Endothelial cell of umbilical vein (primary cell): Measurements from ENCODE around the gene AGL. TPM values are rescaled to one million over a fixed set of nuclear protein-coding genes. Genes with fewer than 3 reads are reported as not detected.

Experiments used
- BruUV-seq: library from RNA; stranded (reverse); fragments of 400-500 nt; replicated peaks from 2 replicates; lab custom pipeline; 2021; lab: Mats Ljungman, UMichigan
- CTCF ChIA-PET: fragments of 300-600, 350-600 bp; sonication (Branson Sonifier 250); formaldehyde crosslinking; loops from one replicate; lab custom pipeline; 2021; ENCODE audit warnings: antibody characterized with exemption, inconsistent platforms; lab: Charles Lee
- POLR2A ChIA-PET: fragments of 300-600, 350-600 bp; sonication (Branson Sonifier 250); formaldehyde crosslinking; loops from one replicate; lab custom pipeline; 2021; ENCODE audit warnings: antibody characterized with exemption, inconsistent platforms; lab: Charles Lee
- DNase-seq: peaks from one replicate; pipeline ENCODE4 v3.0.0-alpha.2; 2011; ENCODE audit warnings: low read depth, low spot score
- FAIRE-seq: peaks from 2 replicates; lab custom pipeline; 2011; peaks lifted over from hg19 to GRCh38; lab: Jason Lieb, UNC
- H2AFZ ChIP-seq: 2 replicates; pipeline ENCODE4 v1.6.0; 2012; ENCODE audit warnings: low read depth, low read length, control low read depth, inconsistent platforms
- H3K27ac ChIP-seq: 2 replicates; pipeline ENCODE4 v1.5.1; 2011; ENCODE audit warnings: low read depth, mild to moderate bottlenecking, control low read depth, low read length, moderate library complexity; ENCODE audit not compliant: insufficient read depth
- H3K27me3 ChIP-seq, 2 experiments: 2 replicates each; pipeline versions ENCODE4 v1.6.0 to v1.6.1; 2011; ENCODE audit warnings: low read length in 2 of 2, mixed read lengths in 1 of 2; ENCODE audit not compliant: control insufficient read depth in 2 of 2, insufficient read depth in 2 of 2
- H3K36me3 ChIP-seq, 2 experiments: 2 replicates in 1 of 2; 3 replicates in 1 of 2; pipeline ENCODE4 v1.5.1; 2011; ENCODE audit warnings: low read length in 2 of 2, mild to moderate bottlenecking in 1 of 2, moderate library complexity in 1 of 2; ENCODE audit not compliant: control insufficient read depth in 2 of 2, insufficient read depth in 2 of 2; ENCODE audit errors: extremely low read depth in 1 of 2
- H3K4me1 ChIP-seq: 3 replicates; pipeline ENCODE4 v1.5.1; 2011; ENCODE audit warnings: mild to moderate bottlenecking, low read length; ENCODE audit not compliant: control insufficient read depth, insufficient read depth; ENCODE audit errors: extremely low read depth
- H3K4me2 ChIP-seq: 2 replicates; pipeline ENCODE4 v1.6.1; 2011; ENCODE audit warnings: low read length, control low read depth, mixed read lengths; ENCODE audit not compliant: insufficient read depth
- H3K4me3 ChIP-seq, 3 experiments: fragments of 200-600 bp in 1 of 3; sonication (generic), shearing (Covaris generic) in 1 of 3; replicated peaks in 1 of 3; 2 replicates each; pipeline ENCODE4 v1.5.1; 2011 to 2016; ENCODE audit warnings: control low read depth in 3 of 3, low read length in 3 of 3, mild to moderate bottlenecking in 2 of 3, inconsistent platforms in 1 of 3, low read depth in 1 of 3, moderate library complexity in 1 of 3; ENCODE audit not compliant: insufficient read depth in 1 of 3
- H3K79me2 ChIP-seq: 2 replicates; pipeline ENCODE4 v1.6.0; 2012; ENCODE audit warnings: low read length, inconsistent platforms; ENCODE audit not compliant: control insufficient read depth, insufficient read depth
- H3K9ac ChIP-seq: replicated peaks from 2 replicates; pipeline ENCODE3; 2011; ENCODE audit warnings: low read length, control low read depth; ENCODE audit not compliant: insufficient read depth; ENCODE audit errors: extremely low read depth
- H3K9me1 ChIP-seq: replicated peaks from 3 replicates; pipeline ENCODE4 v1.6.0; 2011; ENCODE audit warnings: mild to moderate bottlenecking, low read length; ENCODE audit not compliant: control insufficient read depth, insufficient read depth; ENCODE audit errors: extremely low read depth
- H3K9me3 ChIP-seq: replicated peaks from 2 replicates; pipeline ENCODE4 v1.5.1; 2012; ENCODE audit warnings: low read length, inconsistent platforms; ENCODE audit not compliant: control insufficient read depth, insufficient read depth
- H4K20me1 ChIP-seq: replicated peaks from 2 replicates; pipeline ENCODE3; 2011; ENCODE audit warnings: mild to moderate bottlenecking, low read length; ENCODE audit not compliant: control insufficient read depth, insufficient read depth; ENCODE audit errors: extremely low read depth
- EZH2 ChIP-seq: IDR thresholded peaks from 2 replicates; pipeline ENCODE4 v1.6.1; 2012; ENCODE audit warnings: borderline replicate concordance, low read depth, mild to moderate bottlenecking, moderate library complexity, low read length, inconsistent platforms; ENCODE audit not compliant: severe bottlenecking
- FOS ChIP-seq: IDR thresholded peaks from 2 replicates; pipeline ENCODE4 v1.6.1; 2011; ENCODE audit warnings: mild to moderate bottlenecking, low read length, moderate library complexity, borderline replicate concordance; ENCODE audit not compliant: insufficient read depth
- GATA2 ChIP-seq: IDR thresholded peaks from 2 replicates; pipeline ENCODE4 v1.7.0; 2011; ENCODE audit warnings: low read depth, mild to moderate bottlenecking, moderate library complexity, mixed read lengths, low read length; ENCODE audit not compliant: insufficient read length, insufficient read depth
- JUN ChIP-seq: IDR thresholded peaks from 2 replicates; pipeline ENCODE4 v1.6.1; 2011; ENCODE audit warnings: borderline replicate concordance, low read depth; ENCODE audit not compliant: insufficient read length, insufficient read depth
- MYC ChIP-seq: IDR thresholded peaks from one replicate; pipeline ENCODE4 v1.6.1; 2011; ENCODE audit warnings: mild to moderate bottlenecking, low read depth, low read length
- POLR2A ChIP-seq: IDR thresholded peaks from 2 replicates; pipeline ENCODE4 v1.6.1; 2012; ENCODE audit warnings: low read depth, mild to moderate bottlenecking, control low read depth, low read length
- POLR2AphosphoS5 ChIP-seq: IDR thresholded peaks from 2 replicates; pipeline ENCODE4 v1.6.1; 2012; ENCODE audit warnings: low read depth, mild to moderate bottlenecking, control low read depth, low read length, moderate library complexity; ENCODE audit not compliant: insufficient read depth
- dilution Hi-C: fragments of 300-500 bp; cut with MboI; formaldehyde crosslinking; loops from one replicate; pipeline ENCODE4 v1.15.0; 2019; ENCODE audit warnings: low sequenced_read_pairs; ENCODE audit not compliant: extremely low pct_ligation_motif_present
- intact Hi-C: fragments of 100-400 bp; cut with micrococcal nuclease; formaldehyde crosslinking; loops from one replicate; pipeline ENCODE4 v1.10.0; 2022
- polyA plus RNA-seq, 4 experiments: library from polyadenylated mRNA; depleted of rRNA in 3 of 4; stranded (reverse) in 3 of 4; unstranded in 1 of 4; fragments of >200 nt; gene quantifications; 2 replicates each; pipeline versions ENCODE4 v1.2.1 to v1.2.3, GENCODE V29; 2011 to 2012; ENCODE audit warnings: missing spikeins in 1 of 4
- total RNA-seq: library from RNA; stranded (reverse); gene quantifications from 2 replicates; pipeline ENCODE4 v1.2.3, GENCODE V29; 2021
- TF ChIP-seq, protein P1 (sequence below), 2 donors: IDR thresholded peaks; 1 replicate in 1 of 2; 2 replicates in 1 of 2; pipeline ENCODE4 v1.5.1; 2011; ENCODE audit warnings: low read length in 2 of 2, mild to moderate bottlenecking in 2 of 2, moderate library complexity in 2 of 2, control low read depth in 1 of 2, inconsistent platforms in 1 of 2, low read depth in 1 of 2; ENCODE audit not compliant: insufficient read depth in 1 of 2; ENCODE audit errors: extremely low read depth in 1 of 2
- TF ChIP-seq, protein P2 (sequence below): IDR thresholded peaks from 2 replicates; pipeline ENCODE4 v1.6.1; 2011; ENCODE audit not compliant: insufficient read depth, insufficient read length

Gene AGL
- total and polyA plus RNA-seq, 2 donors (not counting 3 experiments of a cell fraction or from before 2014, with no cell fraction given), result 1.5 to 10.7 TPM

DNA sequence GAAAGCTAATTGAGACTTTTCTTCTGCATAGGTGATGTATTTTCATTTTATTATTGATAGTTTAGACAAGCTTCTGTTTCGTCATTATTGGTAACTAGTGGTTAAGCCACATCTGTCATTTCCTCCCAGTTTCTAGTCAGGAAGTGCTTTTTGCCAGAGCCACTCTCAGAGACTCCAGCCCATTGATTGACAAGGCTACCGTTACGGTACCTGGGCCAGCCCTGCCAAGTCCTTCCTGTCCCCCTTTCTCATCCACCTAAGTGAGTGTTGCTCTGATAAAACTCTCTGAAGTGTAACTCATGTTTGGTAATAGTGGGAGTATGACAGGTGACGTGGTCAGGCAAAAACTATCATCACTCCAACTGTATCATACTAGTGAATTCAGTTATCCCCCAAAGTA lies 29.6 kb upstream of the AGL start:
- no peaks in the 10 kb centered on the region for H3K9me3 ChIP-seq

More for the DNA sequence above, 29.6 kb upstream of the AGL start:
- dilution Hi-C loops, result no loop called here
- BruUV-seq, result no TSS peak
- ChIA-PET CTCF (interaction anchor here (1.4 kb wide), 1 partner anchor 639 kb away, joined by 3 read pairs; no protein-coding TSS in a partner anchor), POLR2A (no interaction called here)
- Histone ChIP-seq H4K20me1 (no peaks in the 10 kb centered on the region), H3K4me3 (no peak overlapping the region), H3K4me2 (no peak overlapping the region), H3K9ac (no peak overlapping the region), H3K9me1 (no peaks in the 10 kb centered on the region), H3K27me3 (no peaks in the 10 kb centered on the region), H3K36me3 (no peaks in the 10 kb centered on the region), H3K4me1 (no peaks in the 10 kb centered on the region), H2AFZ (peak overlapping the region; percentile 55), H3K27ac (no peak overlapping the region), H3K79me2 (no peaks in the 10 kb centered on the region)
- intact Hi-C loops, result no loop called here
- no peak for DNase-seq
- TF ChIP-seq GATA2 (no peak), POLR2A (no peak), JUN (no peak), FOS (no peak), EZH2 (no peak), MYC (no peak), POLR2AphosphoS5 (no peak)
- TF ChIP-seq, protein P1, sequence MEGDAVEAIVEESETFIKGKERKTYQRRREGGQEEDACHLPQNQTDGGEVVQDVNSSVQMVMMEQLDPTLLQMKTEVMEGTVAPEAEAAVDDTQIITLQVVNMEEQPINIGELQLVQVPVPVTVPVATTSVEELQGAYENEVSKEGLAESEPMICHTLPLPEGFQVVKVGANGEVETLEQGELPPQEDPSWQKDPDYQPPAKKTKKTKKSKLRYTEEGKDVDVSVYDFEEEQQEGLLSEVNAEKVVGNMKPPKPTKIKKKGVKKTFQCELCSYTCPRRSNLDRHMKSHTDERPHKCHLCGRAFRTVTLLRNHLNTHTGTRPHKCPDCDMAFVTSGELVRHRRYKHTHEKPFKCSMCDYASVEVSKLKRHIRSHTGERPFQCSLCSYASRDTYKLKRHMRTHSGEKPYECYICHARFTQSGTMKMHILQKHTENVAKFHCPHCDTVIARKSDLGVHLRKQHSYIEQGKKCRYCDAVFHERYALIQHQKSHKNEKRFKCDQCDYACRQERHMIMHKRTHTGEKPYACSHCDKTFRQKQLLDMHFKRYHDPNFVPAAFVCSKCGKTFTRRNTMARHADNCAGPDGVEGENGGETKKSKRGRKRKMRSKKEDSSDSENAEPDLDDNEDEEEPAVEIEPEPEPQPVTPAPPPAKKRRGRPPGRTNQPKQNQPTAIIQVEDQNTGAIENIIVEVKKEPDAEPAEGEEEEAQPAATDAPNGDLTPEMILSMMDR (IDR thresholded peaks at IDR 0.05; ENCODE audit: extremely low read depth in 1 of 2, insufficient read depth in 1 of 2, low read depth in 1 of 2, low read length in 2 of 2), result no peak
- TF ChIP-seq, protein P2, sequence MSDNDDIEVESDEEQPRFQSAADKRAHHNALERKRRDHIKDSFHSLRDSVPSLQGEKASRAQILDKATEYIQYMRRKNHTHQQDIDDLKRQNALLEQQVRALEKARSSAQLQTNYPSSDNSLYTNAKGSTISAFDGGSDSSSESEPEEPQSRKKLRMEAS, result no peak
- peak; percentile 43 for FAIRE-seq
